Measurements from ENCODE around the gene FKBP7.
"Not testable (repeated sequence)": the region's sequence is repeated elsewhere in the genome, so short reads cannot be mapped to it uniquely, and the experiment has no call there.

Gene FKBP7

DNA sequence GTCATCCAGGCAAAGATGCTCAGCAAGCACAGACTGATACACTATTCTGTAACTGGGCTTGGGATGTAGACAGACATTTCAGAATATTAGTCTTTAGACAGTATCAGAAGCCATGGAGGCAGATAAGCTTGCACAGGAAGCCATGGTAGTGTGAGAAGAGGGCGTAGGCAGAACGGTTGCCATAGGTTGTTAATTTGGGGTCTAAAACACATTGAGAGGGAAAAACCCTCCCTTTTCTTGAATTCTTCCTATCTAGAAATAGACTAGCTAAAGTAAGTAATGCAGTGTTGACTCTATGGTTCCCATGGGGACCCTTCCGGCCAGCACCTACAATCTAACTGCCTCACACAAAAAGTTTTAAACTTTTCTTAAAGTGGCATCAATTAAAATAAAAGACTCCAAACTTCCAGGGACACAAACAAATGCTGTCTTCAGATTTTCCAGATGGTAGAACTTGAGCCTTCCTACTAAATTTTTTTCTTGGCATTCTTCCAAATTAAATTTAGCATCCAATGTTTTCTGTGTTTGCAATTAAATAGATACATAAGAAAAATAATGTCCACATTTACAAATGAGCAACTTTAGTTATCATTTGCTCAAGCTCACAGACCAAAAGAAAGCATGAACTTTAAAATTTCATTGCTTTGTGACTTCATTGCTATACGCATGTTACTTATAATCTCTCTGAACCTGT, 29.3 kb downstream of the FKBP7 start:
- DNase-seq = no peak

GRCh38 chr2:178441426-178441825, 37.0 kb downstream of the FKBP7 start:
- no peak for DNase-seq

- no peak for DNase-seq
These were observed 41.7 kb downstream of the FKBP7 start for GRCh38 chr2:178436662-178437061.

GRCh38 chr2:178429336-178429735, 49.1 kb downstream of the FKBP7 start:
- no peak for DNase-seq

DNA sequence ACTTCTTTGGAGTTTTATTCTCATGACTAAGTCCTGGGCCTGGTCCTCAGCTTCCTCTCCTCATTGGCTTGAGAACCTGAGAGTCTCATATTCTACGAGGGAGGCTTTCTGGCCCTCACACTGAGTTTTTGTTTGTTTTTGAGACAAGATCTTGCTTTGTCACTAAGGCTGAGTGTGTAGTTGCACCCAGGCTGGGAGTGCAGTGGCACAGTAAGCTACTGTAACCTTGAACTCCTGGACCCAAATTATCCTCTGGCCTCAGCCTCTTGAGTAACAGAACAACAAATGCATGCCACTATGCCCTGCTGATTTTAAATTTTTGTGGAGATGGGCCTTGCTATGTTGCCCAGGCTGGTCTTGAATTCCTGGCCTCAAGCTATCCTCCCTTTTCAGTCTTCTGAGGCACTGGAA, 50.0 kb downstream of the FKBP7 start:
- no peak for DNase-seq

GRCh38 chr2:178427458-178427857, 50.9 kb downstream of the FKBP7 start:
- DNase-seq = no peak

GRCh38 chr2:178426388-178426787, 52.0 kb downstream of the FKBP7 start:
- DNase-seq = no peak

- no peak for DNase-seq
These were observed 53.1 kb downstream of the FKBP7 start for GRCh38 chr2:178425255-178425827.

DNA sequence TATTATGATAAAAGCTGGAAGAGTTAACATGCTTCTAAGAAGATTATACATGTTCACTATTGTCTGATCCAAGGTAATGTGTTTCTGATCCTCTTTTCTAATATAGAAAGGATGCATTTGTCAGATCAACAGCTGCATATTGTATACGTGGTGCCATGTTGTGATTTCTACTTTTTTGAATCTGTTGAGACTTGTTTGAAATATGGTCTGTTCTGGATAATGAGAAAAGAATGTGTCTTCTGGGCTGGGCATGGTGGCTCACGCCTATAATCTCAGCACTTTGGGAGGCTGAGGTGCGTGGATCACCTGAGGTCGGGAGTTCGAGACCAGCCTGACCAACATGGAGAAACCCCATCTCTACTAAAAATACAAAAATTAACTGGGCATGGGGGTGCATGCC, 54.7 kb downstream of the FKBP7 start:
- DNase-seq = not testable (repeated sequence)

- no peak for DNase-seq
These were observed 56.3 kb downstream of the FKBP7 start for GRCh38 chr2:178422097-178422496.

DNA sequence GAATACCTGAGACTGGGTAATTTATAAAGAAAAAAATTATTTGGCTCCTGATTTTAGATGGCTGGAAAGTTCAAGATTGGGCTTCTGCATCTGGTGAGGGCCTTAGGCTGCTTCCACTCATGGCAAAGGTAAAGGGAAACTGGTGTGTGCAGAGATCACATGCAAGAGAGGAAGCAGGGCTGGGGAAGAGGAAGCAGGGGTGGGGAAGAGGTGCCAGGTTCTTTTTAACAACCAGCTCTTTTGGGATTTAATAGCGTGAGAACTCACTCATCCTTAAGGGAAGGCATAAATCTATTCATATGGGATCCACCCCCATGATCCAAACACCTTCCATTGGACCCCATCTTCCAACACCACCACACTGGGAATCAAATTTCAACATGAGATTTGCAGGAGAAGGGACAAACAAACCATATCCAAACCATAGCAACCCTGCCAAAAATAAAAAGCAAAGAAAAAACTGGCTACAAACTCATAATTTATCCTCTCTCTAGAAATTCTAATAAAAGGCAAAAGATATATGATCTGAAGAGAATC, 57.9 kb downstream of the FKBP7 start:
- DNase-seq = no peak

DNA sequence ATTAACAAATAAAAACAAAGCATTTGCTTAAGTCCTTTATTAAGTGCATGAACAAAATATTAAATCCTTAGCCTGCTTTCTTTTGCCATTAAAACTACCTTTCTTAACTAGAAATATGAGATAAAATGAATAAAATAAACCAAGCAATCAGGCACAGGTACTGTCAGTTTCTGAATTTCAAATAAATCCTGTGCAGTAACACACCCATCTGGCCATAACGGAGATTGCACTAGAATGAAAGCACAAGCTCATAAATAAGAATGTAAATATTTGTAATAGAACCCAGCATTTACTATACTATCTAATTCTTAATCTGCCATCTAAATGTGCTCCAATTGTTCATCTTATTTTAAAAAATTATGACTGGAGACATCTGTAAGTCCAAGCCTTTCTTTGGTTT, 59.3 kb downstream of the FKBP7 start:
- no peak for DNase-seq

DNA sequence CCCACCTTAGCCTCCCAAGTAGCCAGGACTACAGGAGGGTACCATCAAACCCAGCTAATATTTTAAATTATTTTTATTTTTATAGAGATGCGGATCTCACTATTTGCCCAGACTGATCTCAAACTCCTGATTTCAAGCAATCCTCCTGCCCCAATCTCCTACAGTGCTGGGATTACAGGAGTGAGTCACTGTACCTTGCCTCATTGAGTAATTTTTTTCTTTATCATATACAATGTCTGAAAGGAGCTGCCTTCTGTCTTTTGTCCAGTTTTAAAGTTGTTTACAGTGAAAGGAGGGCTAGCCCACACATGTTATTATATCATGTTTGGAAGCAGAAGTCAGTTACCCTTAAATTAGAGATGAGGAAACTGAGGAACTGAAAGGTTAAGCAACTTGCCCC, 60.0 kb downstream of the FKBP7 start:
- DNase-seq = no peak

DNA sequence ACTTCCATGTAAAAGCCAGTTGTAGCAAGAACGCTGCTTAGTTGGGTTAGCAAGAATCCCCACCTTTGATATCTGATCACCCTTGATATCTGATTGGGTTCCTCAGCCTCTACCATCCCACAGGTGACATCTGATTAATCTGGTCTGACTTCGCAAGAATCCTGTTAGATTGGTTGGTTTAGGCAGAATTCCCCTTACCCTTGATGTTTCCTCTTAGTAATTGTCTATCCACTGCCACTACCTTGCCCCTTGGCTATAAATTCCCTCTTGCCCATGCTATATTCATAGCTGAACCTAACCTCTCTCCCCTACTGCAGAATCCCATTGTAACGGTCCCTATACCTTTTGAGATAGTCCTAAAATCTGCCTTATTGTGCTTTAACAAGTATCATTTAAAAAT, 60.5 kb downstream of the FKBP7 start:
- DNase-seq = no peak

- DNase-seq = no peak
These were observed 62.4 kb downstream of the FKBP7 start for GRCh38 chr2:178415979-178416378.

DNA sequence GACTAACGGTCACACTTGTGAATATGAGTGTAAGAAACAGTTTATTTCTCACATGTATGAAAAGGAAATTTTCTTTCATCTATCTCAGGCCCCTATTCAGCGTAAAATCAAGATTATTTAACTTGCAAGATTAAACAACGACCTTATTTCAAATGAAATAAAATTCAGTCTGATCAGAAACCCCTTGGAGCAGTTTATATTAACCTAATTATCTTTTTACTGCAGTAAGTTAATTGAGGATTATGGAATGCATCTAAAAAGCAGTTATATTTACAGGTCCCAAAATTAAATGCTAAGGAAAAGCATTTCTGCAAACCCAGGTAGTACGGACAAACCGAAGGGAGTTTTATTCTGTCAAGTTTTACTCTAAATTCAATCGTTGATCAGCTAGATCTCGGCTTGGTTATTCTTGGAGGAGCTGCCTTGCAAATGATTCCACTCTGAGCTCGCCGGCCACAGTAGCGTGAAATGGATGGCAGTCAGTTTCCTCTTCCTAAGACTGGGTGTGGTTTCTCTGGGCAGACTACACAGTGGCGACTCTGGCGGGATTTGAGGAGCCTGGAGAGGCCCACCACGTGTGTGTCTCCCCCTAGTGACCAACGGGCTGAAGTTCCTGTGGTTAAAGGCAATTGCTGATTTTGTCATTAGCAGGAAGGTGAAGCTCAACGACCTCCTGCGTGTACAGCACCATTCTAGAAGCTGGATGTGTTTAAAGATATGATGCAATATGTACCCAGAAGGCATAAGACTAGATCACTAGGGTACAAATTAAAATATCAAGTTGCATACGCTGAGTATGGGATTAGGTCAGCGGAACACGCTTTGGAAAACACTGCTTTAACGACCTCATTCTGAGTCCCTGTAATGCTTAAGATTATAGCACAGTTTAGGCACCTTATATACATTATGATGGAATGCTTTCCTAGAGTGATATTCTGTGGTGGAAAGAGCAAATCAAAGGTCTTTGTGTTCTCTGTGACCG, 63.8 kb downstream of the FKBP7 start:
- peak; percentile 71 for DNase-seq

Measured in activated gamma-delta T cell treated with Interleukin-2 at 50 U/mL for 16 hours (primary cell).